ENCODE results near the gene PHACTR2.
"Not testable (repeated sequence)": the region's sequence is repeated elsewhere in the genome, so short reads cannot be mapped to it uniquely, and the experiment has no call there.

DNA sequence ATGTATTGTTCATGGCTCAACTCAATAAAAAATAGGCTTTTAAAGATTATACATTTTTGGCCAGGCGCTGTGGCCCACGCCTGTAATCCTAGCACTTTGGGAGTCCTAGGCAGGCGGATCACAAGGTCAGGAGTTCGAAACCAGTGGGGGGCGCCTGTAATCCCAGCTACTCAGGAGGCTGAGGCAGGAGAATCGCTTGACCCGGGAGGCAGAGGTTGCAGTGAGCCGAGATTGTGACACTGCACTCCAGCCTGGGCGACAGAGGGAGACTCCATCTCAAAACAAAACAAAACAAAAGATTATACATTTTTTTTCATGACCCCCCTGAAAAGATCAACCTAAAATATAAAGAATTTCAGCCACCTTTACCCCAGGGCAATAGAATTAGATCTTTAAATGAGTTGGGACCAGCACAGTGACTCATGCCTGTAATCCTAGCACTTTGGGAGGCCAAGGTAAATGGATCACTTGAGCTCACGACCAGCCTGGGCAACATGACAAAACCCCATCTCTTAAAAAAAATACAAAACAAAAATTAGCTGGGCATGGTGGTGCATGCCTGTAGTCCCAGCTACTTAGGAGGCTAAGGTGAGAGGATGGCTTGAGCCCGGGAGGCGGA, 60.4 kb downstream of the PHACTR2 start:
- not testable (repeated sequence) for TF ChIP-seq CTCF (IDR thresholded peaks at IDR 0.05; ENCODE audit: insufficient read depth, low read length); POLR2AphosphoS5 (IDR thresholded peaks at IDR 0.05; ENCODE audit: low read depth); SPI1 (IDR thresholded peaks at IDR 0.05; ENCODE audit: borderline replicate concordance, low read depth); REST (IDR thresholded peaks at IDR 0.05; ENCODE audit: insufficient replicate concordance, low read depth)

All from HL-60 (cell line).